ENCODE data around the gene METTL25B.

- TF ChIP-seq, protein P1, sequence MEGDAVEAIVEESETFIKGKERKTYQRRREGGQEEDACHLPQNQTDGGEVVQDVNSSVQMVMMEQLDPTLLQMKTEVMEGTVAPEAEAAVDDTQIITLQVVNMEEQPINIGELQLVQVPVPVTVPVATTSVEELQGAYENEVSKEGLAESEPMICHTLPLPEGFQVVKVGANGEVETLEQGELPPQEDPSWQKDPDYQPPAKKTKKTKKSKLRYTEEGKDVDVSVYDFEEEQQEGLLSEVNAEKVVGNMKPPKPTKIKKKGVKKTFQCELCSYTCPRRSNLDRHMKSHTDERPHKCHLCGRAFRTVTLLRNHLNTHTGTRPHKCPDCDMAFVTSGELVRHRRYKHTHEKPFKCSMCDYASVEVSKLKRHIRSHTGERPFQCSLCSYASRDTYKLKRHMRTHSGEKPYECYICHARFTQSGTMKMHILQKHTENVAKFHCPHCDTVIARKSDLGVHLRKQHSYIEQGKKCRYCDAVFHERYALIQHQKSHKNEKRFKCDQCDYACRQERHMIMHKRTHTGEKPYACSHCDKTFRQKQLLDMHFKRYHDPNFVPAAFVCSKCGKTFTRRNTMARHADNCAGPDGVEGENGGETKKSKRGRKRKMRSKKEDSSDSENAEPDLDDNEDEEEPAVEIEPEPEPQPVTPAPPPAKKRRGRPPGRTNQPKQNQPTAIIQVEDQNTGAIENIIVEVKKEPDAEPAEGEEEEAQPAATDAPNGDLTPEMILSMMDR (IDR thresholded peaks at IDR 0.05 in 4 of 5, conservative IDR thresholded peaks at IDR 0.05 in 1 of 5), result peak in 2 of 5 experiments; percentile 10 to 19
- no peak for TF ChIP-seq POLR2A (IDR thresholded peaks at IDR 0.05)
Observed at GRCh38 chr1:156749419-156750118, 21.3 kb downstream of the METTL25B start.
